ENCODE measurements around the gene CDAN1.

DNA sequence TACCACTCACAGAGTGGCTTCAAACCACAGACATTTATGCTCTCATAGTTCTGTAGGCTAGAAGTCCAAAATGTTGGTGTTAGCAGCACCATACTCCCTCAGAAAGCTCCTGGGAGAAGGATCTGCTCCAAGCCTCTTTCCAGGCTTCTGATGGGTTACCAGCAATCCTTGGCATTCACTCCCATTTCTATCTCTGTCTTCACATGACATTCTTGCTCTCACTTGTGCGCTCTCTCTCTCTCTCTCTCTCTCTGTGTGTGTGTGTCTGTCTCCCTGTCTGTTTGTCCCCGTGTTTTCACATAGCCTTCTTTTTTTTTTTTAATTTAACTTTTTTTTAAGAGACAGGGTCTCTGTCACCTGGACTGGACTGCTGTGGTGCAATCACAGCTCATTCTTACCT lies 26.3 kb downstream of the CDAN1 start:
- TF ChIP-seq CTCF (conservative IDR thresholded peaks at IDR 0.05 in 1 of 2, IDR thresholded peaks at IDR 0.05 in 1 of 2; ENCODE audit: low read depth in 1 of 2, low read length in 2 of 2): no peak
- no peak for TF ChIP-seq EZH2 (IDR thresholded peaks at IDR 0.05; ENCODE audit: low read length, missing control alignments)
